ENCODE measurements around the gene KIAA1671. TPM values are rescaled to one million over a fixed set of nuclear protein-coding genes. Genes with fewer than 3 reads are reported as not detected.

The KIAA1671 gene
- polyA plus RNA-seq, 1 donor from 2014 or later, result 3.0 TPM

- Histone ChIP-seq H3K27ac (ENCODE audit: low read length) (no peak overlapping the region), H4K20me1 (ENCODE audit: insufficient read depth) (no peaks in the 10 kb centered on the region), H3K9me3 (ENCODE audit: low read length) (no peaks in the 10 kb centered on the region), H3F3A (ENCODE audit: insufficient read depth, low read length, poor library complexity, severe bottlenecking) (no peaks in the 10 kb centered on the region), H3K36me3 (ENCODE audit: insufficient read depth, low read length) (no peaks in the 10 kb centered on the region), H3K4me3 (ENCODE audit: low read length) (no peak overlapping the region), H2AFZ (ENCODE audit: low read depth, low read length) (no peak overlapping the region), H3K9ac (ENCODE audit: low read length) (no peak overlapping the region), H3K4me2 (ENCODE audit: low read length) (no peak overlapping the region), H3K27me3 (ENCODE audit: insufficient read depth, low read depth, low read length) (no peaks in the 10 kb centered on the region), H3K9me2 (ENCODE audit: insufficient read depth, low read length) (no peaks in the 10 kb centered on the region), H3K79me2 (replicated peaks; ENCODE audit: insufficient read depth, low read length) (no peaks in the 10 kb centered on the region)
- TF ChIP-seq MXI1 (conservative IDR thresholded peaks at IDR 0.05; ENCODE audit: poor library complexity, severe bottlenecking) (no peak), REST (IDR thresholded peaks at IDR 0.05; ENCODE audit: borderline replicate concordance) (no peak), TAF1 (IDR thresholded peaks at IDR 0.05; ENCODE audit: low read depth) (no peak), EP300 (conservative IDR thresholded peaks at IDR 0.05; ENCODE audit: poor library complexity, severe bottlenecking) (no peak), EZH2 (IDR thresholded peaks at IDR 0.05; ENCODE audit: borderline replicate concordance, insufficient read depth, low read length, poor library complexity, severe bottlenecking) (no peak), CTCF (IDR thresholded peaks at IDR 0.05; ENCODE audit: poor library complexity, severe bottlenecking) (no peak), RAD21 (conservative IDR thresholded peaks at IDR 0.05) (no peak), POLR2AphosphoS5 (IDR thresholded peaks at IDR 0.05) (no peak), SMC3 (conservative IDR thresholded peaks at IDR 0.05; ENCODE audit: poor library complexity) (no peak)
These were observed 174.8 kb downstream of the KIAA1671 start for GRCh38 chr22:25127318-25127717.

GRCh38 chr22:25130462-25130861 is 177.9 kb downstream of the KIAA1671 start:
- Histone ChIP-seq H3K36me3 (ENCODE audit: insufficient read depth, low read length) (no peaks in the 10 kb centered on the region), H3K27ac (ENCODE audit: low read length) (no peak overlapping the region), H3F3A (ENCODE audit: insufficient read depth, low read length, poor library complexity, severe bottlenecking) (no peaks in the 10 kb centered on the region), H3K27me3 (ENCODE audit: insufficient read depth, low read depth, low read length) (no peaks in the 10 kb centered on the region), H3K4me3 (ENCODE audit: low read length) (no peak overlapping the region), H3K4me2 (ENCODE audit: low read length) (no peak overlapping the region), H2AFZ (ENCODE audit: low read depth, low read length) (no peak overlapping the region), H3K79me2 (replicated peaks; ENCODE audit: insufficient read depth, low read length) (no peaks in the 10 kb centered on the region), H3K9me2 (ENCODE audit: insufficient read depth, low read length) (no peaks in the 10 kb centered on the region), H3K9ac (ENCODE audit: low read length) (no peak overlapping the region), H3K9me3 (ENCODE audit: low read length) (no peaks in the 10 kb centered on the region), H4K20me1 (ENCODE audit: insufficient read depth) (no peaks in the 10 kb centered on the region)
- TF ChIP-seq REST (IDR thresholded peaks at IDR 0.05; ENCODE audit: borderline replicate concordance) (no peak), POLR2AphosphoS5 (IDR thresholded peaks at IDR 0.05) (no peak), MXI1 (conservative IDR thresholded peaks at IDR 0.05; ENCODE audit: poor library complexity, severe bottlenecking) (no peak), EZH2 (IDR thresholded peaks at IDR 0.05; ENCODE audit: borderline replicate concordance, insufficient read depth, low read length, poor library complexity, severe bottlenecking) (no peak), CTCF (IDR thresholded peaks at IDR 0.05; ENCODE audit: poor library complexity, severe bottlenecking) (no peak), EP300 (conservative IDR thresholded peaks at IDR 0.05; ENCODE audit: poor library complexity, severe bottlenecking) (no peak)
